Measurements from ENCODE around the gene KCNMB3.
"Not testable (repeated sequence)": the region's sequence is repeated elsewhere in the genome, so short reads cannot be mapped to it uniquely, and the experiment has no call there.

KCNMB3 gene

DNA sequence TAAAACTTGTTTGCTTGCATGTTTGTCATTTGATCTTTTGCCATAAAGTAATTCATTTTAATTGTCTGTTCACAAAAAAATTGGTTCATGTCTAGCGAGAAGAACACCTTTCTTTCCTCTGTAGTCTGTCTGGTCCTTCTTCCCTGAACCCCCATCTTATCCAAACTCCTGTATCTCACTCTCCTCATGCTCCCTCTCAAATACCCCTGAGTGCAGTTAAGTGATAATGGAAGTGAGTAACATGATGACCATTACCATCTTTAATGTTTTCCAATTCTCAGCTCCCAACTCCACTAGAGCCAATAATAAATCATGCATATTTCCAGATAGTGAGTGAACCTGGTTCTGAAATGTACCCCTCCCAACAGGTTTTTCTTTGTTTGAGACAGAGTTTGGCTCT, 14.2 kb upstream of the KCNMB3 start:
- ChIA-PET POLR2A (no interaction called here), CTCF (interaction anchor here (1.2 to 3.1 kb wide), 2 partner anchors 11 to 164 kb away, joined by 3 to 10 read pairs; no protein-coding TSS in a partner anchor)
- no peak for DNase-seq

DNA sequence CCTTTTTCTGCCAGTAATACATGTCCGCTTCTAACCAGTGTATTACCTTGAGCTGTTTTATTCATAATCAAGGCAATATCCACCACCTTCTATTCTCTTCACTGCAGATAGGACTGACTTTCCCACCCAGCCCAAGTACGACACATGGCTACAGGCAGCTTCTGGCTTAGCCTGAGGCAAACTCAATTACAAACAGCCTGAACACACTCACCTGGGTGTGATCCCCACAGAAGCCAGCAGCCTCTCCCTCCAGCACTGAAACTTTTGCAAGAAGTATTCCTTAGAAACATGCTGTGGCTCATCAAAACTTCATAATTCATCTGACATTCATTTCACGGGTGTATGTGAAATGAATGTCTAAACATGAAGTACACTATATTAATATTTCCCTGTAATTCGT, 13.5 kb upstream of the KCNMB3 start:
- 100% methylated on average over 1 of the region's 4 CpGs for WGBS (ENCODE audit: insufficient coverage)

More for the DNA sequence above, 14.2 kb upstream of the KCNMB3 start:
- Histone ChIP-seq H3K4me3 (ENCODE audit: control insufficient read depth in 1 of 7, extremely low read depth in 1 of 7, insufficient read depth in 4 of 7, low read depth in 2 of 7, low read length in 6 of 7) (no peak overlapping the region), H3K9me3 (ENCODE audit: control extremely low read depth in 1 of 5, control insufficient read depth in 4 of 5, insufficient read depth in 2 of 5, low read depth in 1 of 5, low read length in 4 of 5) (peaks cover 0 to 5% (median 0%) of the 10 kb centered on the region in 5 experiments), H3K36me3 (ENCODE audit: control insufficient read depth in 4 of 4, insufficient read depth in 4 of 4, low read length in 3 of 4) (no peaks in the 10 kb centered on the region), H3K27ac (ENCODE audit: insufficient read depth in 1 of 2, low read depth in 1 of 2, low read length in 2 of 2, poor library complexity in 1 of 2, severe bottlenecking in 2 of 2) (no peak overlapping the region), H3K27me3 (replicated peaks in 2 of 5; ENCODE audit: control insufficient read depth in 4 of 5, insufficient read depth in 5 of 5, low read length in 4 of 5) (no peaks in the 10 kb centered on the region), H3K4me1 (ENCODE audit: control extremely low read depth in 1 of 4, control insufficient read depth in 4 of 4, insufficient read depth in 4 of 4, low read length in 3 of 4) (peaks cover 0 to 14% (median 5%) of the 10 kb centered on the region in 4 experiments)
- WGBS (ENCODE audit: insufficient coverage), result no CpG with 5 or more reads among the region's 1 CpG

DNA sequence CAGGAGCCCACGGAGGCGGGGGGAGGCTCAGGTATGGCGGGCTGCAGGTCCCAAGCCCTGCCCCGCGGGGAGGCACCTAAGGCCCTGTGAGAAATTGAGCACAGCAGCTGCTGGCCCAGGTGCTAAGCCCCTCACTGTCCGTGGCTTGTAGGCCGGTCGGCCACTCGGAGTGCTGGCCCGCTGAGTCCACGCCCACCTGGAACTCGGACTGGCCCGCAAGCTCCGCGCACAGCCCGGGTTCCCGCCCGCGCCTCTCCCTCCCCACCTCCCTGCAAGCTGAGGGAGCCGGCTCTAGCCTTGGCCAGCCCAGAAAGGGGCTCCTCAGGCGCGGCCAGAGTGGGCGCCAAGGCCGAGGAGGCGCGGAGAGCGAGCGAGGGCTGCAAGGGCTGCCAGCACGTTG, 12.2 kb upstream of the KCNMB3 start:
- H3K4me3 ChIP-seq (ENCODE audit: control insufficient read depth in 1 of 7, extremely low read depth in 1 of 7, insufficient read depth in 4 of 7, low read depth in 2 of 7, low read length in 6 of 7), result no peak overlapping the region
- no peak for DNase-seq
- no peak overlapping the region for H3K27ac ChIP-seq (ENCODE audit: insufficient read depth in 1 of 2, low read depth in 1 of 2, low read length in 2 of 2, poor library complexity in 1 of 2, severe bottlenecking in 2 of 2)
- H3K4me1 ChIP-seq (ENCODE audit: control extremely low read depth in 1 of 4, control insufficient read depth in 4 of 4, insufficient read depth in 4 of 4, low read length in 3 of 4), result peaks cover 0 to 9% (median 2%) of the 10 kb centered on the region in 4 experiments
- no peaks in the 10 kb centered on the region for H3K36me3 ChIP-seq (ENCODE audit: control insufficient read depth in 4 of 4, insufficient read depth in 4 of 4, low read length in 3 of 4)
- no peaks in the 10 kb centered on the region for H3K27me3 ChIP-seq (replicated peaks in 2 of 5; ENCODE audit: control insufficient read depth in 4 of 5, insufficient read depth in 5 of 5, low read length in 4 of 5)
- 99% methylated on average over 18 of the region's 29 CpGs for WGBS (ENCODE audit: insufficient coverage)
- H3K9me3 ChIP-seq (ENCODE audit: control extremely low read depth in 1 of 5, control insufficient read depth in 4 of 5, insufficient read depth in 2 of 5, low read depth in 1 of 5, low read length in 4 of 5), result peaks cover 0 to 6% (median 0%) of the 10 kb centered on the region in 5 experiments
- ChIA-PET CTCF (interaction anchor here (1.6 to 1.8 kb wide), 2 partner anchors 8 to 53 kb away, joined by 4 to 9 read pairs; no protein-coding TSS in a partner anchor), POLR2A (no interaction called here)

More for the DNA sequence above, 13.5 kb upstream of the KCNMB3 start:
- CTCF ChIA-PET, result interaction anchor here (3.1 kb wide), 1 partner anchor 11 kb away, joined by 10 read pairs; no protein-coding TSS in a partner anchor
- H3K4me3 ChIP-seq (ENCODE audit: control insufficient read depth in 1 of 7, extremely low read depth in 1 of 7, insufficient read depth in 4 of 7, low read depth in 2 of 7, low read length in 6 of 7), result no peak overlapping the region
- no peak for DNase-seq
- peaks cover 0 to 6% (median 0%) of the 10 kb centered on the region in 5 experiments for H3K9me3 ChIP-seq (ENCODE audit: control extremely low read depth in 1 of 5, control insufficient read depth in 4 of 5, insufficient read depth in 2 of 5, low read depth in 1 of 5, low read length in 4 of 5)
- no peaks in the 10 kb centered on the region for H3K36me3 ChIP-seq (ENCODE audit: control insufficient read depth in 4 of 4, insufficient read depth in 4 of 4, low read length in 3 of 4)
- no peaks in the 10 kb centered on the region for H3K27me3 ChIP-seq (replicated peaks in 2 of 5; ENCODE audit: control insufficient read depth in 4 of 5, insufficient read depth in 5 of 5, low read length in 4 of 5)
- H3K27ac ChIP-seq (ENCODE audit: insufficient read depth in 1 of 2, low read depth in 1 of 2, low read length in 2 of 2, poor library complexity in 1 of 2, severe bottlenecking in 2 of 2), result no peak overlapping the region
- POLR2A ChIA-PET, result no interaction called here
- peaks cover 0 to 14% (median 5%) of the 10 kb centered on the region in 4 experiments for H3K4me1 ChIP-seq (ENCODE audit: control extremely low read depth in 1 of 4, control insufficient read depth in 4 of 4, insufficient read depth in 4 of 4, low read length in 3 of 4)

DNA sequence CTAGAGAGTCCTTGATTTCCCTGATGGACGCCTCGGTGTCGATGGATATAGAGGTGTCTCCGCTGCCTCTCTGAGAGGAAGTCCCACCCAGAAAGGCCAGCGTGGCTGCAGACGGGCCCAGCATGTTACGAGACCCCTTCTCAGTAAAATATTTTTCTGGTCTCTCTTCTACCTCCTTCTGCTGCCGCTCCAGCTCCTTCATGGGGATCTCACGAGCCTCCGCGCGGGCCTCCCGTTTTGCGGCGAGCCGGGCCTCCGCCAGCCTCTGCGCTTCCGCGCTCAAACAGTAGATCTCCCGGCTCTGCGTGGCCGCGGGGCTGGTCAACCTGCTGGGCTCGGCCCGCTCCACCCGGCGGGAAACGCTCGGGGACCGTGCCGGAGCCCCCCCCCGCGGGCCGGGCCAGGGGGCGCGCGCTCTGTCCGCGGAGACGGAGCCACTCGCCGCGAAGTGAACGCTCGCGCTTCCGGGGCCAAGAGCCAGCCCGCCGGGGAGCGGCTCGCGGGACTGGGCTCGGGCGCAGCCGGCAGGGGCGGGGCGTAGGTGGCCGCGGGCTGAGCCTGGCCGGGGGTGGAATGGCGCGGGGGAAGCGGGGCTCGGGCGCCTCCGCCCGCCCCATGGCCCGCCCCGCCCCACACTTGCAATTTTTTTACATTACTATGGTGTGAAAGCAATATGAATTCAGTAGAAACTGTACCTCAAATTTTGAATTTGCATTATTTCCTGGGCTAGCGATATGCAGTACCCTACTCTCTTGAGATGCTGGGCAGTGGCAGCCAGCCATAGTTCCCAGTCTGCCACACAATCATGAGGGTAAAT, 10.2 kb upstream of the KCNMB3 start:
- peak; percentile 65 to 87 (median 83) for DNase-seq
- ChIA-PET CTCF (interaction anchor here (1.6 to 1.8 kb wide), 2 partner anchors 10 to 55 kb away, joined by 4 to 9 read pairs; no protein-coding TSS in a partner anchor), POLR2A (interaction anchor here (0.7 kb wide), 1 partner anchor 105 kb away, joined by 3 read pairs; no protein-coding TSS in a partner anchor)
- Histone ChIP-seq H3K36me3 (ENCODE audit: control insufficient read depth in 4 of 4, insufficient read depth in 4 of 4, low read length in 3 of 4) (no peaks in the 10 kb centered on the region), H3K27me3 (replicated peaks in 2 of 5; ENCODE audit: control insufficient read depth in 4 of 5, insufficient read depth in 5 of 5, low read length in 4 of 5) (no peaks in the 10 kb centered on the region), H3K9me3 (ENCODE audit: control extremely low read depth in 1 of 5, control insufficient read depth in 4 of 5, insufficient read depth in 2 of 5, low read depth in 1 of 5, low read length in 4 of 5) (peaks cover 0 to 6% (median 0%) of the 10 kb centered on the region in 5 experiments), H3K27ac (ENCODE audit: insufficient read depth in 1 of 2, low read depth in 1 of 2, low read length in 2 of 2, poor library complexity in 1 of 2, severe bottlenecking in 2 of 2) (peak overlapping the region in 1 of 2 experiments; percentile 61), H3K4me3 (ENCODE audit: control insufficient read depth in 1 of 7, extremely low read depth in 1 of 7, insufficient read depth in 4 of 7, low read depth in 2 of 7, low read length in 6 of 7) (peak overlapping the region; percentile 62 to 84 (median 71)), H3K4me1 (ENCODE audit: control extremely low read depth in 1 of 4, control insufficient read depth in 4 of 4, insufficient read depth in 4 of 4, low read length in 3 of 4) (peaks cover 0 to 9% (median 2%) of the 10 kb centered on the region in 4 experiments)
- WGBS (ENCODE audit: insufficient coverage), result 16% methylated on average over 59 of the region's 71 CpGs

DNA sequence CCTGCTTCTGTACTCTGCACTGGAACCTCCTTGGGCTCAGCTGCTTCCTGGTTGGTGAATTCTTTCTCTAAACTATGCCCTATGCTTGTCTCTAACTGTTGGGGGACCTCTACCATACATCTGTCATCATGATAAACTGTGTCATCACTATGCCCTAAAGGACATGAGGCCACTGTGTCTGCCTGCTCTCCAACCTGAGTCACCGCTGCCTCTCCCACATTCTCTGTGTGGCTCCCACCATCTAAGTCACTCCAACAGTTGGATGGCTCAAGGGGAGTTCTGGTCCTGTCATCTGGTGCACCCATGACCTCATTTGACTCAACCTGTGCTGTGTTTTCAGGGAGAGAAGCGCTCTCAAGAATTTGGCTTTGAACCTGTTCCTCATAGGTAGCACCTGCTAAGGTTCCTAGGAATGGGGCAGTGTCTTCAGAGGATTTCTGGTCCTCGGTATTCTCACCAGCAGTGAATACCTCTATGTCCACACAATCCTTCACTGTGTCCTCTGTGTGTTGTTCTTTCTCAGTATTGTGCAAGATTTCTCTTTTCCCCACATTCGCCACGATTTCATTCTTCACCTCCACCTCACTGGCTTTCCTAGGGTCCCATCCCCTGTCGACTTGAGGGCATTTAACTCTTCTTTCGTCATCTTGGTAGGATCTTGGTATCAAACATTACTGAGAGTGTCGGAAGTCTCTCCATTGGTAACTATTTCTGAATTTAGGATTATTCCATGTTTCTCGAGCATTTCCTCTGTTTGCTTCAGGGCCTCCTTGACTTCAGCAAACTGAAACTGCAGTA, 9.2 kb upstream of the KCNMB3 start:
- H3K9me3 ChIP-seq (ENCODE audit: control extremely low read depth in 1 of 5, control insufficient read depth in 4 of 5, insufficient read depth in 2 of 5, low read depth in 1 of 5, low read length in 4 of 5); POLR2A ChIA-PET; H3K27me3 ChIP-seq (replicated peaks in 2 of 5; ENCODE audit: control insufficient read depth in 4 of 5, insufficient read depth in 5 of 5, low read length in 4 of 5); H3K4me1 ChIP-seq (ENCODE audit: control extremely low read depth in 1 of 4, control insufficient read depth in 4 of 4, insufficient read depth in 4 of 4, low read length in 3 of 4); H3K36me3 ChIP-seq (ENCODE audit: control insufficient read depth in 4 of 4, insufficient read depth in 4 of 4, low read length in 3 of 4); CTCF ChIA-PET; H3K27ac ChIP-seq (ENCODE audit: insufficient read depth in 1 of 2, low read depth in 1 of 2, low read length in 2 of 2, poor library complexity in 1 of 2, severe bottlenecking in 2 of 2); H3K4me3 ChIP-seq (ENCODE audit: control insufficient read depth in 1 of 7, extremely low read depth in 1 of 7, insufficient read depth in 4 of 7, low read depth in 2 of 7, low read length in 6 of 7); DNase-seq: not testable (repeated sequence)
- WGBS (ENCODE audit: insufficient coverage), result 100% methylated on average over 5 of the region's 9 CpGs

DNA sequence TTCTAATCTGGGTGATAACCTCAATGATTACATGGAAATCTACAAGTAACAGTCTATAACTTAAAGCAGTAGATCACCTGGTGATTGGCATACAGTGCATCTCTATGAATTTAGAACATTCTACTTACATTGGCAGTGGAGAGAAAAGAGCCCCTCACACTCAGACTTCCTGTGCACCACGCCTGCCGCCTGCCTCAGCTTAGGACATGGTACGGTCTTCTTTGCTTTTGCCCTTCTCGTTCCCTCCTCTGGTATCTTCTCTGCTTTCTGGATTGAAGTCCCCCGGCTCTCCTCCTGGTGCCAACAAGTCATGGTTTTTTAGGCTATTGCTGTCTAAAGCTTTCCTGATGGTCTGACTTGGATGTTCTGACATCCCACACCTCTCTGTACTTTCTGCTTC, 7.9 kb upstream of the KCNMB3 start:
- DNase-seq, result no peak

More for the DNA sequence above, 7.9 kb upstream of the KCNMB3 start:
- WGBS (ENCODE audit: insufficient coverage), result 94% methylated on average over 5 of the region's 5 CpGs
- Histone ChIP-seq H3K36me3 (ENCODE audit: control insufficient read depth in 4 of 4, insufficient read depth in 4 of 4, low read length in 3 of 4) (no peaks in the 10 kb centered on the region), H3K4me3 (ENCODE audit: control insufficient read depth in 1 of 7, extremely low read depth in 1 of 7, insufficient read depth in 4 of 7, low read depth in 2 of 7, low read length in 6 of 7) (no peak overlapping the region), H3K27ac (ENCODE audit: insufficient read depth in 1 of 2, low read depth in 1 of 2, low read length in 2 of 2, poor library complexity in 1 of 2, severe bottlenecking in 2 of 2) (no peak overlapping the region), H3K9me3 (ENCODE audit: control extremely low read depth in 1 of 5, control insufficient read depth in 4 of 5, insufficient read depth in 2 of 5, low read depth in 1 of 5, low read length in 4 of 5) (peaks cover 0 to 6% (median 0%) of the 10 kb centered on the region in 5 experiments), H3K27me3 (replicated peaks in 2 of 5; ENCODE audit: control insufficient read depth in 4 of 5, insufficient read depth in 5 of 5, low read length in 4 of 5) (no peaks in the 10 kb centered on the region), H3K4me1 (ENCODE audit: control extremely low read depth in 1 of 4, control insufficient read depth in 4 of 4, insufficient read depth in 4 of 4, low read length in 3 of 4) (peaks cover 0 to 6% (median 2%) of the 10 kb centered on the region in 4 experiments)
- ChIA-PET POLR2A (no interaction called here), CTCF (no interaction called here)
